G401 (cell line): ENCODE measurements around the gene PIK3AP1. TPM values are rescaled to one million over a fixed set of nuclear protein-coding genes. Genes with fewer than 3 reads are reported as not detected.

Source experiments
- DNase-seq: peaks from one replicate; pipeline ENCODE4 v3.0.0-alpha.2; 2015; ENCODE audit warnings: low spot score
- in situ Hi-C: cut with HindIII; loops from 2 replicates; pipeline ENCODE4 v1.10.0; 2016; ENCODE audit warnings: low sequenced_read_pairs, mixed read lengths
- total RNA-seq: library from RNA; depleted of rRNA; stranded (reverse); fragments of >200 nt; shearing (Covaris generic); gene quantifications from 2 replicates; pipeline ENCODE4 v1.2.3, GENCODE V29; 2014

Gene PIK3AP1
- total RNA-seq, 1 experiment from 2014 or later = 0.51 TPM

GRCh38 chr10:96655461-96656197 lies 64.7 kb downstream of the PIK3AP1 start:
- in situ Hi-C loops = no loop called here

DNA sequence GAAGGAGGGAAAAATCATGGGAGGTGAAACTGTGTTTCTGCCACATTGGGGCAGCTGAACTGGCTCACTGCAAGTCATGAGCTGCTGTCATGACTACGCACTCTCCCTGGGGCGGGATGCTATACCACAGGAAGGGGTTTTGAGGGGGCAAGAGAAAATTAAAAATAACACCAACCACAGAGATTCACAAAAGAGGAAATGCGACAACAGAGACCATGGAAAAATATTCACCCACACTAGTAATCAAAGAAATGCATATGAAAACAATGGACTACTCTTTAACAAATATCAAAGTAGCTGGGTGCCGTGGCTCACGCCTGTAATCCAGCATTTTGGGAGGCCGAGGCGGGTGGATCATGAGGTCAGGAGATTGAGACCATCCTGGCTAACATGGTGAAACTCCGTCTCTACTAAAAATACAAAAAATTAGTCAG lies 68.3 kb downstream of the PIK3AP1 start:
- DNase-seq = no peak
- in situ Hi-C loops = no loop called here

More at GRCh38 chr10:96655461-96656197, 64.7 kb downstream of the PIK3AP1 start:
- no peak for DNase-seq

GRCh38 chr10:96650958-96651357 lies 69.4 kb downstream of the PIK3AP1 start:
- in situ Hi-C loops = no loop called here
- DNase-seq = no peak

GRCh38 chr10:96648297-96648696 lies 72.0 kb downstream of the PIK3AP1 start:
- in situ Hi-C loops = no loop called here
- DNase-seq = no peak

GRCh38 chr10:96647466-96647865 lies 72.8 kb downstream of the PIK3AP1 start:
- in situ Hi-C loops = no loop called here
- no peak for DNase-seq

DNA sequence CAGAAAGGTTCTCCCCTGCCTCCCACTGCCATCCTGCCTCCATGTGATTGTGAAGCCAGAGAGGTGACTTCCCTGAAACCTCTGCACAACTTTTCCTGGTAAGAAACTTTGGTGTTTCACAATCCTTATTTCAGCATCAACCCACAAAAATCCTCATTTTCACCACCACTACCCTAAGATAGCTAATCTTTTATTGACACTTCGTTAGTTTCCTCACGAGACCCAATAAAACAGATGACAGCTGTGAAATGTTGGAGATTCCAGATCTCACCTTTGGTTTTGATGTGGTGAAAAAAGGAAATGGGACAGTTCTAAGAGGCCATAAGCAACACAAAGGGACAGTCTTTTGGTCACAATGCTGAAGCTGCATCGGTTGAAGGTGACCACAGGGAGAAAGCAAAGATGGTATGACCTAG lies 73.6 kb downstream of the PIK3AP1 start:
- DNase-seq = no peak
- in situ Hi-C loops = no loop called here

DNA sequence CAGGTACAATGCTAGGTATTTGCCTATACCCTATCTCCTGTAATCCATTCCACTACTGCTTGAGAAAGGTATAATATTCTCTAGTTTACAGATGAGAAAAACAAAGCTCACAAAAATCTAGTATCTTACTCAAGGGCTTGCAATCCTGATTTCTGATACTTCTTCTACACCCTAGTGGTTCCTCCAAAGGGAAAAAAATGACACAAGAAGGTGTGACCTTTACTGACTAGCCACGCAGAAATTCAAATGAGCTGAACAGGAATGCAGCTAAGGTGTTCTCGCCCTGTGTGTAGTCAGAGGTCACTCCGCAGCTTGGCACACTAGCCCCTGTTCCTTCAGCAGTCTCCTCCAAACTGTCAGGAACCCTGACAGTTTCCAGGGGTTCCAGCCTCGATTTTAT lies 74.0 kb downstream of the PIK3AP1 start:
- DNase-seq = no peak
- in situ Hi-C loops = no loop called here

DNA sequence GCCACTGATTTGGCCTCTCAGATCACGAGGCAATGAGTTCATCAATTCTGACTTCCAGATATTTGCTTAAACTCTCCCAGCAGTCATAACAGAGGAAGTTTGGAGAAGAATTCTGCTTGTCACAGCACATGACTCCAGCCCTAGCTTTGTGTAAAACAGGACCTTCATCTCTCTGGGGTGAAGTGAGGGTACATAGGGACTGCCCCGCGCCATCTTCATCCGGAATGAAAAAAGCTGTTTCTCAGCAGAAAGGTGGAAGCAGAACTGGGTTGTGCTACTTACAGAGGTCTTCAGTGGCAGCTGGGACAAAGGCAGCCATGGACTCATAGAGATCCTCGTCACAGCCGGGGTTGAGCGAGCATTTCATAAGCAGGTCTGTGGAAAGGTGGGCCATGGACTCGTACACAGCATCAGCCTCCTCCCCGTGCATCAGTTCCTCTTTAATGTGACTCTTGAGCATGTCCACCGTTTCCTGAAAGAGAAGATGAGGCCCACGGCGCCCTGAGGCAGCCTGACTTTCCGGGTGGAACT lies 75.1 kb downstream of the PIK3AP1 start:
- in situ Hi-C loops = no loop called here
- DNase-seq = no peak

DNA sequence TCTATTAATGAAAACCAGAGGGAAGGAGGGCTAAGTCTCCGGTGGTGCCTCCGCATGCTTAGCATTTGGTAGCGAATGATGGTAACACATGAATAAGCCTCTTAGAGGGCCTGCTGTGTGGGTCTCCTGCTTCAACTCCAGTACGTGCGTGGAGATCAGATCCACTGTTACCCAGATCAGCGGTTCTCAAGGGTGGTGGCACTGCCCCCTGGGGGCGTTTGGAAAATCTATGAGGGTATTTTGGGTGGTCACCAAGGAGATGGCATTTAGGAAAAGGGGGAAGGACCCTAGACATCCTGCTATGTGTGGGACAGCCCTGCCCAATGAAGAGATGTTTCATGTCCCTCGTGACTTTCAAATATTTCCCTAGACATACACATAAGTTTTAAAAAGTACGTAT lies 76.4 kb downstream of the PIK3AP1 start:
- no peak for DNase-seq
- in situ Hi-C loops = no loop called here

DNA sequence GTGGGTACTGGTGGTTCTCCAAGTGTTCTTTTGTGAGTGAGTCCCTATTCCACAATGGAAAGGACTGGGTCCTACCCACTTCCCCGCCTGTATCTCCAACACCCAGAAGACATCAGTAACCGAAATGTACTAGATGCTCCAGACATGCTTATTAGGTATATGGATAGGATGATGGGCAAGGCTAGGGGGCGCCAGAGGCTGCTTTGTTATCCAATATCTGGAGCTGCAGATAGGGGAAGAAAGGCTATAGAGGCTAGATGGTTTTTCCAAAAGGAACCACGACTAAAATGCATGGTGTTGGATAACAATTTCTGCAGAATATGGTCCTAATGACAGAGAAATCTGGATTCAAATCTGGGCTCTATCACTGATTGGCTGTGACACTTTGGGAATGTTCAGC lies 77.3 kb downstream of the PIK3AP1 start:
- in situ Hi-C loops = no loop called here
- peak; percentile 34 for DNase-seq

DNA sequence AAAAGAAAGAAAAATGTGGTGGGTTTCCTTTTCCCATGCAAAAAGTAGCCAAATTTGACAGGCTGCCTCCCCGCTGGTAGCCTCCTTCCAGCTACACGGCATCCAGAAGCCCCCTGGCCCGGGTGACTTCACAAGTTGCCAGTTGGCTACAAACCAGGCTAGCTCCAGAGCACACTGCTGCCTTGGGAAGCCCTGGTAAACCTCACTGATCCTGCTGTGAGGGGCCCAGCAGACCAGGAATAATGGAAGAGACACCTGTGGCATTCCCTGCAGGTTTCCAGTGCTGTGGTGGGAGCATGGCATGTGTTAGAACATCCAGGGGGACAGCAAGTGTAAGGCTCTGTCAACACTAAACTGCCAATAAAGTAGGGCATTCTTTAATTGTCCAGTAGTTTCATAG lies 77.8 kb downstream of the PIK3AP1 start:
- DNase-seq = no peak
- in situ Hi-C loops = no loop called here

- DNase-seq = no peak
- in situ Hi-C loops = no loop called here
Measured at GRCh38 chr10:96641396-96642295, 78.7 kb downstream of the PIK3AP1 start.

DNA sequence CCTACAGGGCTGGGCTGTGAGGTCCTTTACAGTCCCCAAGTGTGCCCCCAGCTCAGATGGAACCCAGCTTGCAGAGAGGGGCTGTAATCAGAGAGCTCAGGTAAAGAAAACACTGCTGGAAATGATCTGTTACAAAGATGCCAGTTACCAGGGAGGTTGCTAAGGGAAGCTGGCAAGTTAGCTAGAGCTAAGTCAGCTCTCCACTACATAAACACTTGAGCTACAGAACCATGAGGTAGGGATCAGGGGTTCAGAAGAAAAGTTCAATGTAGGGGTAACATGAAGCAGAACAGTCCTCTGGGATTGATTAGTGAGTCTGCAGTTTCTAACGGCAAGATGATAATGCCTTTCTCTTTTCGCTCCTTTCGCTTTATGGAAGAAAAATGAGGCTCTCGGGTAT lies 80.4 kb downstream of the PIK3AP1 start:
- in situ Hi-C loops = no loop called here
- no peak for DNase-seq

DNA sequence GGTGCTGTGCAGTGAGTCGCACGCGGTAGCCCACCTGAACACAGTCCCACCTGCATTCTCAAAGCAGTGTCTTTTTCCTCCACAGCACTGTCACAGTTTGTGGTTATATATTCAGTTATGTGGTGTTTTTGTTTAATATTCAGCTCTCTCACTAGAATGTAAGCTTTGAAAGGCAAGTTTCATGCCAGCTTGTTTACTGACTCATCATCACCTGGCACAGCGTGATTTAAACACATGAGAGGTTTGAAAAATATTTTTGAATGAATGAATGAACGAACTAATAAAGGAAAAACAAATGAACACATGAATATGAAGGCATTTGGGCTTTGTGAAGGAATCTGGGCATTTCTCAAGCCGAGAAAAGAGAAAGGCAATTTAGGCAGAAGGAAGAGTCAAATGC lies 81.6 kb downstream of the PIK3AP1 start:
- no peak for DNase-seq
- in situ Hi-C loops = no loop called here

DNA sequence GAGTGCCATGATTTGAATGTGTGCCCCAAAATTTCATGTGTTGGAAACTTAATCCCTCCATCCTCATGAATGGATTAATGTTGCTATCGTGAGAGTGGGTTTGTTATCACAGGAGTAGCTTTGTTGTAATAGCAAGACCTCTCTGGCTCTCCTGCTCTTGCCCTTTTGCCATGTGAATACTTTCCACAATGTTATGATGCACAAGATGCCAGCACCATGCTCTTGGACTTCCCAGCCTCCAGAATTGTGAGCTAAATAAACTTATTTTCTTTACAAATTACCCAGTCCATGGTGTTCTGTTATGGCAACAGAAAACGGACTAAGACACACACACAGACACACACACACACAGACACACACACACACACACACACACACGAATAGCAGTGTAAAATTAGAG lies 82.2 kb downstream of the PIK3AP1 start:
- DNase-seq = no peak
- in situ Hi-C loops = no loop called here

DNA sequence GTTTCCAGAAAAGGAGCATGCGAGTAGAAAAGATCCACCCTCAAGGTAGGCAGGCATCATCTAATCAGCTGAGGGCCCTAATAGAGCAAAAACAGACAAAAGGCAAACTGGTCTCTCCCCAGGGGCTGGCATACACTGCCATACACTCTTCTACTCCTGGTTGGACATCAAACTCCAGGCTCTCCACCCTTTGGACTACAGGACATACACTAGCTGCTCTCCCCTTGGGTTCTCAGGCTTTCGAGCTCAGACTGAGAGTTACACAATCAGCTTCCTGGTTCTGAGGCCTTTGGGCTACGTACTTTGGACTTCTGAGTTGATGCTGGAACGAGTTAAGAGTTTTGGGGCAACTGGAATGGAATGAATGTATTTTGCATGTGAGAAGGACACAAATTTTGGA lies 82.6 kb downstream of the PIK3AP1 start:
- in situ Hi-C loops = no loop called here
- no peak for DNase-seq

DNA sequence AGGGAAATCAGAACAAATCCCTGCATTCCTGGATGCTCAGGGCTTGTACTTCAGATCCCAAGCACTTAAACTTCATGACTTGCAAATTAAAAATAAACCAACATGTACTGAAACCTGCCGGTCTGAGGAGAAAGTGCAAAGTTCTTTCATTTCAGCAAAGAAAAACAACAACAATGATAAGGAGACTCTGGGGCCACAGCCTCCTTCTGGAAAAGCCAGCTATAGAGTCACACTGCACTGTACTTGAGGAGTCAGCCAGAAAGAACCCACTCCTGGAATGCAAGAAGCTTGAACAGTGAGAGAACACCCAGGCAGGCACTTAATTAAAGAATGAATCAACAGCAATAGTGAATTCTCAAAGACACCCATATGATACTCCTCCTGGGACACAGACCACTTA lies 83.8 kb downstream of the PIK3AP1 start:
- in situ Hi-C loops = no loop called here

GRCh38 chr10:96632974-96633710 lies 87.2 kb downstream of the PIK3AP1 start:
- no peak for DNase-seq
- in situ Hi-C loops = no loop called here

More for the DNA sequence above, 83.8 kb downstream of the PIK3AP1 start:
- no peak for DNase-seq

GRCh38 chr10:96627292-96627691 lies 93.0 kb downstream of the PIK3AP1 start:
- no peak for DNase-seq

More at GRCh38 chr10:96627292-96627691, 93.0 kb downstream of the PIK3AP1 start:
- in situ Hi-C loops = no loop called here
